ENCODE results near the gene CBLB. TPM values are rescaled to one million over a fixed set of nuclear protein-coding genes. Genes with fewer than 3 reads are reported as not detected.
"Not testable (repeated sequence)": the region's sequence is repeated elsewhere in the genome, so short reads cannot be mapped to it uniquely, and the experiment has no call there.

The CBLB gene
- total RNA-seq, 1 donor from 2014 or later = 33.6 TPM

- no peak for DNase-seq (ENCODE audit: low spot score)
Measured at GRCh38 chr3:105755121-105755886, 113.5 kb downstream of the CBLB start.

- DNase-seq (ENCODE audit: low spot score) = no peak
Measured at GRCh38 chr3:105752791-105753415, 115.9 kb downstream of the CBLB start.

GRCh38 chr3:105747696-105748095, 121.1 kb downstream of the CBLB start:
- DNase-seq (ENCODE audit: low spot score) = no peak

GRCh38 chr3:105747060-105747541, 121.7 kb downstream of the CBLB start:
- no peak for DNase-seq (ENCODE audit: low spot score)

- DNase-seq (ENCODE audit: low spot score) = no peak
Measured at GRCh38 chr3:105746231-105746996, 122.4 kb downstream of the CBLB start.

GRCh38 chr3:105745046-105745445, 123.8 kb downstream of the CBLB start:
- no peak for DNase-seq (ENCODE audit: low spot score)

GRCh38 chr3:105744202-105744601, 124.6 kb downstream of the CBLB start:
- no peak for DNase-seq (ENCODE audit: low spot score)

GRCh38 chr3:105733356-105733755, 135.5 kb downstream of the CBLB start:
- no peak for DNase-seq (ENCODE audit: low spot score)

- DNase-seq (ENCODE audit: low spot score) = no peak
Measured at GRCh38 chr3:105731686-105732085, 137.1 kb downstream of the CBLB start.

- DNase-seq (ENCODE audit: low spot score) = no peak
Measured at GRCh38 chr3:105730801-105731354, 137.9 kb downstream of the CBLB start.

GRCh38 chr3:105729667-105730066, 139.1 kb downstream of the CBLB start:
- no peak for DNase-seq (ENCODE audit: low spot score)

GRCh38 chr3:105728771-105729312, 140.0 kb downstream of the CBLB start:
- DNase-seq (ENCODE audit: low spot score) = no peak

GRCh38 chr3:105727036-105727435, 141.8 kb downstream of the CBLB start:
- not testable (repeated sequence) for DNase-seq (ENCODE audit: low spot score)

- DNase-seq (ENCODE audit: low spot score) = no peak
Measured at GRCh38 chr3:105722943-105723556, 145.8 kb downstream of the CBLB start.

GRCh38 chr3:105719791-105720190, 149.0 kb downstream of the CBLB start:
- DNase-seq (ENCODE audit: low spot score) = no peak

- DNase-seq (ENCODE audit: low spot score) = no peak
Measured at GRCh38 chr3:105715372-105715771, 153.4 kb downstream of the CBLB start.

GRCh38 chr3:105714453-105714852, 154.4 kb downstream of the CBLB start:
- DNase-seq (ENCODE audit: low spot score) = no peak

GRCh38 chr3:105708980-105709379, 159.8 kb downstream of the CBLB start:
- DNase-seq (ENCODE audit: low spot score) = no peak

GRCh38 chr3:105707009-105707408, 161.8 kb downstream of the CBLB start:
- DNase-seq (ENCODE audit: low spot score) = no peak

GRCh38 chr3:105704726-105705410, 163.9 kb downstream of the CBLB start:
- DNase-seq (ENCODE audit: low spot score) = no peak

GRCh38 chr3:105700575-105700974, 168.2 kb downstream of the CBLB start:
- no peak for DNase-seq (ENCODE audit: low spot score)
